ENCODE measurements around the gene BABAM2. TPM values are rescaled to one million over a fixed set of nuclear protein-coding genes. Genes with fewer than 3 reads are reported as not detected.
A peak's percentile ranks its signal among the peaks of the same experiment; 100 is the strongest.

The BABAM2 gene
- total RNA-seq, 1 experiment from 2014 or later: 16.3 TPM

- DNase-seq: peak; percentile 13
- ATAC-seq: peak; percentile 42; the same call in 1 of the 2 replicates
- Histone ChIP-seq H4K20me1 (ENCODE audit: low read length) (no peaks in the 10 kb centered on the region), H3K4me2 (ENCODE audit: low read length) (no peak overlapping the region), H2AFZ (ENCODE audit: low read length) (no peak overlapping the region), H3F3A (ENCODE audit: low read length, unreplicated experiment) (no peaks in the 10 kb centered on the region), H3K27me3 (ENCODE audit: low read length) (no peaks in the 10 kb centered on the region), H3K9ac (ENCODE audit: low read length) (no peak overlapping the region), H3K79me2 (ENCODE audit: low read length) (no peaks in the 10 kb centered on the region), H3K4me3 (ENCODE audit: low read length) (no peak overlapping the region), H3K9me3 (ENCODE audit: low read length) (no peaks in the 10 kb centered on the region), H3K27ac (ENCODE audit: low read length) (no peak overlapping the region), H3K36me3 (ENCODE audit: low read depth, low read length) (no peaks in the 10 kb centered on the region), H3K4me1 (ENCODE audit: insufficient read depth, low read length) (no peaks in the 10 kb centered on the region), H3K9me2 (replicated peaks; ENCODE audit: low read length) (no peaks in the 10 kb centered on the region)
- ChIA-PET POLR2A (ENCODE audit: unreplicated experiment) (interaction anchor here (0.6 kb wide), 1 partner anchor 436 kb away, joined by 27 read pairs; no protein-coding TSS in a partner anchor), CTCF (no interaction called here)
- no peak for TF ChIP-seq EZH2 (IDR thresholded peaks at IDR 0.05; ENCODE audit: low read length, unreplicated experiment)
- no peak for TF ChIP-seq EZH2phosphoT487 (IDR thresholded peaks at IDR 0.05; ENCODE audit: borderline replicate concordance, low read length)
- TF ChIP-seq CTCF (conservative IDR thresholded peaks at IDR 0.05; ENCODE audit: low read depth, low read length): no peak
- intact Hi-C loops (cut with micrococcal nuclease): no loop called here
- BruUV-seq (replicated peaks): no TSS peak
Measured at GRCh38 chr2:28193630-28194403, 303.3 kb downstream of the BABAM2 start.

- DNase-seq: peak; percentile 43
- H3K79me2 ChIP-seq (ENCODE audit: low read length): no peaks in the 10 kb centered on the region
- no peaks in the 10 kb centered on the region for H3K9me3 ChIP-seq (ENCODE audit: low read length)
- no peak overlapping the region for H3K4me3 ChIP-seq (ENCODE audit: low read length)
- H3K27me3 ChIP-seq (ENCODE audit: low read length): no peaks in the 10 kb centered on the region
- H2AFZ ChIP-seq (ENCODE audit: low read length): no peak overlapping the region
- H3K27ac ChIP-seq (ENCODE audit: low read length): no peak overlapping the region
- H3F3A ChIP-seq (ENCODE audit: low read length, unreplicated experiment): no peaks in the 10 kb centered on the region
- no peak overlapping the region for H3K4me2 ChIP-seq (ENCODE audit: low read length)
- no TSS peak for BruUV-seq (replicated peaks)
- POLR2A ChIA-PET (ENCODE audit: unreplicated experiment): no interaction called here
- TF ChIP-seq CTCF (conservative IDR thresholded peaks at IDR 0.05; ENCODE audit: low read depth, low read length) (no peak), EZH2 (IDR thresholded peaks at IDR 0.05; ENCODE audit: low read length, unreplicated experiment) (no peak), EZH2phosphoT487 (IDR thresholded peaks at IDR 0.05; ENCODE audit: borderline replicate concordance, low read length) (no peak)
- no peaks in the 10 kb centered on the region for H3K36me3 ChIP-seq (ENCODE audit: low read depth, low read length)
- H3K9me2 ChIP-seq (replicated peaks; ENCODE audit: low read length): no peaks in the 10 kb centered on the region
- ATAC-seq: peak; percentile 33; the same call in 1 of the 2 replicates
- intact Hi-C loops (cut with micrococcal nuclease): no loop called here
- H3K9ac ChIP-seq (ENCODE audit: low read length): no peak overlapping the region
- H4K20me1 ChIP-seq (ENCODE audit: low read length): no peaks in the 10 kb centered on the region
- CTCF ChIA-PET: no interaction called here
- peaks cover 6% of the 10 kb centered on the region; the same call in 1 of the 2 replicates for H3K4me1 ChIP-seq (ENCODE audit: insufficient read depth, low read length)
Measured at GRCh38 chr2:28199995-28200679, 309.6 kb downstream of the BABAM2 start.

Data from PC-3 (cell line).